ENCODE measurements around the gene LBHD2.

The LBHD2 gene

DNA sequence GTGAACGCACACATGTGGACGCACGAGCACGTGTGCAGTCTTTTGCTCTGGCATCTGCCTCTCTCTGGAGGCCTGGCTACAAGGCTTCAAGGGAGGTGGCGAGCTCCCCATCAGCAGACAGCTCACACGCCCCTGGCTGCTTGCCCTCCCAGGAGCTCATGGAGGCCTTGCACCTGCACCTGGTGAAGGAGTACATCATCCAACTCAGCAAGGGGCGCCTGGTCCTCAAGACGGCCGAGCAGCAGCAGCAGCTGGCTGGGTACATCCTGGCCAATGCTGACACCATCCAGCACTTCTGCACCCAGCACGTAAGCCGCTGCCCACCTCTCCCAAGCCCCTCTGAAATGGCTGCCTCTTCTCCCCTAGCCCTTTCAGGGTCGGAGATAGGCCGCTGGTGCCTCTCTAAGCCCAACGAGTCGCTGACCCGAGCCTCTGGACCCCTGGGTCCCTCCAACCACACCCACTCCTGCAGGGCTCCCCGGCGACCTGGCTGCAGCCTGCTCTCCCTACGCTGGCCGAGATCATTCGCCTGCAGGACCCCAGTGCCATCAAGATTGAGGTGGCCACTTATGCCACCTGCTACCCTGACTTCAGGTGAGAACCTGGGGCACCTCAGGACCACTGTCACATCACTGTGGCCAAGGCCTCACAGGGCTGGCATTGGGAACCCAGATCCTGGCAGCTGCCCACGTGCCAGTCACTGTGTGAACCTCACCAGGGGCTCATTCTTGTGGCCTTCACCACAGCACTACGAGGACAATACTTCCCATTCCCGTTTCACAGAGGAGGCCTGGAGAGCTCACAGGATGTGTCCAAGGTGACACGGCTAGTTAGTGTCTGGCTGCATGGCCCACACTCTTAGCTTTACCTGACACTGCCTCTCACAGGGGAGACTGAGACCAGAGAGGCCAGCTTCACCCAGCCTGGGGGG, 49.5 kb downstream of the LBHD2 start:
- no peaks in the 10 kb centered on the region for H3K36me3 ChIP-seq (ENCODE audit: insufficient read depth)
- H3K4me3 ChIP-seq (IDR thresholded peaks at IDR 0.05; ENCODE audit: insufficient read depth, low read depth, low read length), result no peak overlapping the region
- H3K27me3 ChIP-seq (ENCODE audit: insufficient read depth, low read depth), result no peaks in the 10 kb centered on the region
- H4K20me1 ChIP-seq (ENCODE audit: insufficient read depth), result no peaks in the 10 kb centered on the region
- H3K27ac ChIP-seq, result no peak overlapping the region
- no peak overlapping the region for H3K4me2 ChIP-seq
- H3K4me1 ChIP-seq (ENCODE audit: low read depth, poor library complexity, severe bottlenecking), result no peaks in the 10 kb centered on the region
- H3K9ac ChIP-seq, result no peak overlapping the region
- H2AFZ ChIP-seq (ENCODE audit: low read depth), result no peak overlapping the region
- TF ChIP-seq, protein P1, sequence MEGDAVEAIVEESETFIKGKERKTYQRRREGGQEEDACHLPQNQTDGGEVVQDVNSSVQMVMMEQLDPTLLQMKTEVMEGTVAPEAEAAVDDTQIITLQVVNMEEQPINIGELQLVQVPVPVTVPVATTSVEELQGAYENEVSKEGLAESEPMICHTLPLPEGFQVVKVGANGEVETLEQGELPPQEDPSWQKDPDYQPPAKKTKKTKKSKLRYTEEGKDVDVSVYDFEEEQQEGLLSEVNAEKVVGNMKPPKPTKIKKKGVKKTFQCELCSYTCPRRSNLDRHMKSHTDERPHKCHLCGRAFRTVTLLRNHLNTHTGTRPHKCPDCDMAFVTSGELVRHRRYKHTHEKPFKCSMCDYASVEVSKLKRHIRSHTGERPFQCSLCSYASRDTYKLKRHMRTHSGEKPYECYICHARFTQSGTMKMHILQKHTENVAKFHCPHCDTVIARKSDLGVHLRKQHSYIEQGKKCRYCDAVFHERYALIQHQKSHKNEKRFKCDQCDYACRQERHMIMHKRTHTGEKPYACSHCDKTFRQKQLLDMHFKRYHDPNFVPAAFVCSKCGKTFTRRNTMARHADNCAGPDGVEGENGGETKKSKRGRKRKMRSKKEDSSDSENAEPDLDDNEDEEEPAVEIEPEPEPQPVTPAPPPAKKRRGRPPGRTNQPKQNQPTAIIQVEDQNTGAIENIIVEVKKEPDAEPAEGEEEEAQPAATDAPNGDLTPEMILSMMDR (conservative IDR thresholded peaks at IDR 0.05; ENCODE audit: low read depth, low read length), result no peak
- no peaks in the 10 kb centered on the region for H3K79me2 ChIP-seq (ENCODE audit: insufficient read depth, low read depth)

DNA sequence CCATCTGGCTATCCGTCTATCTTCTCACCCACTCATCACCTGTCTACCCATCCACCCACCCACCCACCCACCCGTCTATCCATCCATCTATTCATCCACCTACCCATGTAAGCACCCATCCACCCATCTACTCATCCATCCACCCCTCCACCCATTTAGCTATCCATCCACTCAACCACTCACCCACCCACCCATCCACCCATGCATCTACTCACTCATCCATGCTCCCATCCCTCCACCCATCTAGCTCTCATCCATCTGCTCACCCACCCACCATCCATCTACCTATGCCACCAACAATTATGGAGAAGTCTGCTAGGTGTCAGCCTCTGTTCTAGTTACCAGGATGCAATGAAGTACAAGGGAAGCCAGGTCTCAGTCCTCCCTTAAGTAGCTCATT, 50.4 kb downstream of the LBHD2 start:
- no peaks in the 10 kb centered on the region for H3K36me3 ChIP-seq (ENCODE audit: insufficient read depth)
- no peaks in the 10 kb centered on the region for H4K20me1 ChIP-seq (ENCODE audit: insufficient read depth)
- no peaks in the 10 kb centered on the region for H3K4me1 ChIP-seq (ENCODE audit: low read depth, poor library complexity, severe bottlenecking)
- no peak overlapping the region for H3K9ac ChIP-seq
- no peaks in the 10 kb centered on the region for H3K27me3 ChIP-seq (ENCODE audit: insufficient read depth, low read depth)
- H3K79me2 ChIP-seq (ENCODE audit: insufficient read depth, low read depth), result no peaks in the 10 kb centered on the region
- TF ChIP-seq, protein P1 (conservative IDR thresholded peaks at IDR 0.05; ENCODE audit: low read depth, low read length), result no peak
- H3K27ac ChIP-seq, result no peak overlapping the region
- no peak overlapping the region for H2AFZ ChIP-seq (ENCODE audit: low read depth)
- no peak overlapping the region for H3K4me2 ChIP-seq
- H3K4me3 ChIP-seq (IDR thresholded peaks at IDR 0.05; ENCODE audit: insufficient read depth, low read depth, low read length), result no peak overlapping the region

DNA sequence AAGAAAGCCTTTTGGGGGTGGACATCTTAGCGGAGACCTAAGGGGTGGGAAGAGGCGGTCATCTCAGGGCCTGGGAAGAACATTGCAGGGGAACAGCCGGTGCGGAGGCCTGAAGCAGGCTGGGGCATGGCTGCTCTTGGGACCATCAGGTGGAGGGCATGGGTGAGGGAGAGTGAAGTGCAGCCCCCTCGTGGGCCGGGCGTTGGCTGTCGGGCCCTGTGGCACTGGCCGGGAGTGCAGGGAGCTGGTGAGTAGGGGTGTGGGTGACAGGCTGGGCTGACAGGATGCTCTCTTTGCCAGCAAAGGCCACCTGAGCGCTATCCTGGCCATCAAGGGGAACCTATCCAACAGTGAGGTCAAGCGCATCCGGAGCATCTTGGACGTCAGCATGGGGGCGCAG, 50.9 kb downstream of the LBHD2 start:
- Histone ChIP-seq H3K27me3 (ENCODE audit: insufficient read depth, low read depth) (no peaks in the 10 kb centered on the region), H3K27ac (no peak overlapping the region), H3K4me2 (no peak overlapping the region), H3K4me1 (ENCODE audit: low read depth, poor library complexity, severe bottlenecking) (peaks cover 1% of the 10 kb centered on the region), H4K20me1 (ENCODE audit: insufficient read depth) (no peaks in the 10 kb centered on the region), H3K79me2 (ENCODE audit: insufficient read depth, low read depth) (no peaks in the 10 kb centered on the region), H2AFZ (ENCODE audit: low read depth) (no peak overlapping the region), H3K9ac (no peak overlapping the region), H3K36me3 (ENCODE audit: insufficient read depth) (no peaks in the 10 kb centered on the region), H3K4me3 (IDR thresholded peaks at IDR 0.05; ENCODE audit: insufficient read depth, low read depth, low read length) (no peak overlapping the region)
- TF ChIP-seq, protein P1 (conservative IDR thresholded peaks at IDR 0.05; ENCODE audit: low read depth, low read length), result no peak

DNA sequence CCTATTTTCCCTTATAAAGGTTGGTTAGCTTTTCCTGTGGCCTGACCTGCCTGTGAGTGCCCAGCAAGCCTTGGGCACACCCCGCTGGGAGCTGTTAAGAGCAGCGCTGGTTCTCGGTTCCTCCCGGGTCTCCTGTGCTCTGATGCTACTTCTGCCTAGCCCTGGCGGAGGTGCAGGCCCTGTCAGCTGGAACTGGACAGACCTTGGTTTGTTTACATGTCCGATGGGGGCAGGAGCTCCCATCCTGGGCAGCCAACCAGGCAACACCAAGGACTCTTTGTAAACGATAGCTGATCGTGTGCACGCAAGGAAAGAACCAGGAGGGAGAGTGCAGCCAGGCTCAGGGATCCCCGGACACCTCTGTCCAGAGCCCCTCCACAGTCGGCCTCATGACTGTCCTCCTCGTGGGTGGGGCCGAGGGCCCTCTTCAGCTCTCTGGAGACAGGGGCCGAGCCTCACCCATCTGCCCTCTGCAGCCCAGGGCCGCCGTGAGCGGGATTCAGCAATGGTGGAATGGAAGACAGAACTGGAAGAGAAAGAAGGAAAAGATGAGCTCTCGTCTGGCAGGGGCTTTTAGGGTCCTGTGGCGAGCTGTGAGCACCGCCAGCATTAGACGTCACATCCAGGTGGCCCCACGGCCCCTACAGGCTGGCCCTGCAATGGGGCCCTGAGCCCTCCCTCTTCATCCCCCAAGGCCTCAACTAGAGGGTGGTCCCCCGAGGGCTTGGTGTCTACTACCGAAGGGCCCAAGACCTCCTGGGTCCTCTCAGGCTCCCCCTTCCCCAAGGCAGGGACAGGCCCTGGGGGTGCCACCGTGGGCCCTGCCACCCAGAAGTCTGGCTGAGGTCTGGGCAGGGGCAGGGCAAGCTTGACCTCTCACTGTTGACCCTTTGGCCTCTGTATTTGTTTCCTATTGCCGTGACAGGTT, 51.6 kb downstream of the LBHD2 start:
- Histone ChIP-seq H3K36me3 (ENCODE audit: insufficient read depth) (no peaks in the 10 kb centered on the region), H3K9ac (no peak overlapping the region), H3K4me2 (no peak overlapping the region), H3K27me3 (ENCODE audit: insufficient read depth, low read depth) (no peaks in the 10 kb centered on the region), H4K20me1 (ENCODE audit: insufficient read depth) (no peaks in the 10 kb centered on the region), H3K27ac (no peak overlapping the region), H3K4me3 (IDR thresholded peaks at IDR 0.05; ENCODE audit: insufficient read depth, low read depth, low read length) (no peak overlapping the region), H2AFZ (ENCODE audit: low read depth) (no peak overlapping the region), H3K79me2 (ENCODE audit: insufficient read depth, low read depth) (no peaks in the 10 kb centered on the region), H3K4me1 (ENCODE audit: low read depth, poor library complexity, severe bottlenecking) (peaks cover 8% of the 10 kb centered on the region)
- TF ChIP-seq, protein P1 (conservative IDR thresholded peaks at IDR 0.05; ENCODE audit: low read depth, low read length), result no peak

Measured in KMS-11 (cell line).